K562 (cell line): Measurements from ENCODE around the gene HLA-DMB. TPM values are rescaled to one million over a fixed set of nuclear protein-coding genes. Genes with fewer than 3 reads are reported as not detected.

Source experiments
- CCAR2 ChIP-seq: fragments of 200-400 bp; formaldehyde crosslinking; IDR thresholded peaks from 2 replicates; pipeline ENCODE4 v1.6.1; 2017; ENCODE audit warnings: mild to moderate bottlenecking, low read depth, low read length
- CCNT2 ChIP-seq: IDR thresholded peaks from 2 replicates; pipeline ENCODE4 v1.6.1; 2011; ENCODE audit warnings: borderline replicate concordance, low read depth, mild to moderate bottlenecking, moderate library complexity, mixed read lengths, low read length; ENCODE audit not compliant: insufficient read length; ENCODE audit errors: extremely low read depth
- E2F3 ChIP-seq: fragments of 250-450 bp; sonication (Bioruptor Pico); IDR thresholded peaks from 2 replicates; pipeline ENCODE4 v1.4.0; 2020; ENCODE audit warnings: mild to moderate bottlenecking
- ELF4 ChIP-seq: fragments of 450-650 bp; formaldehyde crosslinking; IDR thresholded peaks from 2 replicates; pipeline ENCODE4 v1.4.0; 2022; ENCODE audit warnings: missing genetic modification characterization
- LCOR ChIP-seq: sonication (generic); formaldehyde crosslinking; IDR thresholded peaks from 2 replicates; pipeline ENCODE4 v1.8.0; 2022; ENCODE audit warnings: mild to moderate bottlenecking, missing genetic modification reagents
- PML ChIP-seq: IDR thresholded peaks from 2 replicates; pipeline ENCODE4 v1.6.1; 2012; ENCODE audit warnings: low read length, inconsistent platforms
- SMARCA5 ChIP-seq: fragments of 450-650 bp; IDR thresholded peaks from 2 replicates; pipeline ENCODE4 v1.6.1; 2016
- SMC3 ChIP-seq: conservative IDR thresholded peaks from 2 replicates; pipeline ENCODE4 v1.6.1; 2011; ENCODE audit warnings: low read depth, low read length, improper control_type of control experiment; ENCODE audit not compliant: insufficient read depth
- TAF15 ChIP-seq: fragments of 200-400 bp; formaldehyde crosslinking; IDR thresholded peaks from 2 replicates; pipeline ENCODE4 v1.6.1; 2017; ENCODE audit warnings: mild to moderate bottlenecking, low read depth, low read length, moderate library complexity
- TCF3 ChIP-seq: sonication (generic); formaldehyde crosslinking; IDR thresholded peaks from 2 replicates; pipeline ENCODE4 v1.4.0; 2020; ENCODE audit warnings: mild to moderate bottlenecking, missing genetic modification reagents
- ZBTB9 ChIP-seq: fragments of 450-650 bp; formaldehyde crosslinking; IDR thresholded peaks from 2 replicates; pipeline ENCODE4 v1.4.0; 2020; ENCODE audit warnings: mild to moderate bottlenecking, moderate library complexity
- ZC3H11A ChIP-seq: IDR thresholded peaks from 2 replicates; pipeline ENCODE4 v1.6.1; 2012; ENCODE audit warnings: low read depth, low read length, improper control_type of control experiment
- ZFP30 ChIP-seq: fragments of 250-450 bp; sonication (Bioruptor Pico); IDR thresholded peaks from 2 replicates; pipeline ENCODE4 v1.8.0; 2022; ENCODE audit warnings: moderate library complexity, mild to moderate bottlenecking, inconsistent platforms, borderline replicate concordance
- ZNF133 ChIP-seq: fragments of 250-450 bp; sonication (Bioruptor Pico); IDR thresholded peaks from 2 replicates; pipeline ENCODE4 v1.4.0; 2020; ENCODE audit warnings: mild to moderate bottlenecking
- ZNF134 ChIP-seq: fragments of 250-450 bp; sonication (Bioruptor Pico); conservative IDR thresholded peaks from 2 replicates; pipeline ENCODE4 v1.4.0; 2020
- ZNF224 ChIP-seq: sonication (generic); formaldehyde crosslinking; IDR thresholded peaks from 2 replicates; pipeline ENCODE4 v1.8.0; 2022; ENCODE audit warnings: mild to moderate bottlenecking, missing genetic modification reagents
- ZNF764 ChIP-seq: fragments of 250-450 bp; sonication (Bioruptor Pico); IDR thresholded peaks from 2 replicates; pipeline ENCODE4 v1.4.0; 2020; ENCODE audit warnings: low read depth, mild to moderate bottlenecking, moderate library complexity
- polyA plus RNA-seq, 8 experiments: library from polyadenylated mRNA; depleted of rRNA in 4 of 8; stranded (reverse) in 5 of 8; unstranded in 3 of 8; fragments of >200 nt; fragmentation: Nextera tagmentation in 2 of 8; fragmentation: Illumina TruSeq in 1 of 8; extraction: Ambion mirVana in 2 of 8; extraction: Trizol in 1 of 8; gene quantifications; 2 replicates each; pipeline versions ENCODE4 v1.2.1 to v1.2.3, GENCODE V29; 2011 to 2014; ENCODE audit warnings: inconsistent platforms in 1 of 8, missing spikeins in 1 of 8
- total RNA-seq, 7 experiments: library from RNA; depleted of rRNA in 6 of 7; stranded (reverse); fragments of >200 nt in 6 of 7; fragmentation: Illumina TruSeq in 2 of 7; extraction: Trizol in 2 of 7; gene quantifications; 2 replicates each; pipeline versions ENCODE4 v1.2.1 to v1.2.3, GENCODE V29; 2011 to 2021; ENCODE audit warnings: low replicate concordance in 1 of 7
- TF ChIP-seq, protein P1 (sequence below): fragments of 250-450 bp; sonication (Bioruptor Pico); IDR thresholded peaks from 2 replicates; pipeline ENCODE4 v1.5.0; 2020; ENCODE audit warnings: mild to moderate bottlenecking
- TF ChIP-seq, protein P2 (sequence below): fragments of 250-450 bp; sonication (Bioruptor Pico); IDR thresholded peaks from 2 replicates; pipeline ENCODE4 v1.8.0; 2022; ENCODE audit warnings: moderate library complexity, mild to moderate bottlenecking, inconsistent platforms
- TF ChIP-seq, protein P3 (sequence below), 3 experiments: fragments of 200-800 bp in 1 of 3; fragments of 250-450 bp in 1 of 3; fragments of 450-650 bp in 1 of 3; sonication (Bioruptor Pico) in 1 of 3; sonication (Bioruptor generic) in 1 of 3; formaldehyde crosslinking in 1 of 3; IDR thresholded peaks; 2 replicates each; pipeline versions ENCODE4 v1.6.1 to v1.8.0; 2016 to 2022; ENCODE audit warnings: mild to moderate bottlenecking in 2 of 3, missing genetic modification characterization in 2 of 3, missing compliant biosample characterization in 1 of 3, moderate library complexity in 1 of 3

Gene HLA-DMB
- total and polyA plus RNA-seq, 9 of the 15 experiments (the other 6 are each of a cell fraction or from before 2014, with no cell fraction given) = 0.38 TPM; not detected in 8

- TF ChIP-seq, protein P1, sequence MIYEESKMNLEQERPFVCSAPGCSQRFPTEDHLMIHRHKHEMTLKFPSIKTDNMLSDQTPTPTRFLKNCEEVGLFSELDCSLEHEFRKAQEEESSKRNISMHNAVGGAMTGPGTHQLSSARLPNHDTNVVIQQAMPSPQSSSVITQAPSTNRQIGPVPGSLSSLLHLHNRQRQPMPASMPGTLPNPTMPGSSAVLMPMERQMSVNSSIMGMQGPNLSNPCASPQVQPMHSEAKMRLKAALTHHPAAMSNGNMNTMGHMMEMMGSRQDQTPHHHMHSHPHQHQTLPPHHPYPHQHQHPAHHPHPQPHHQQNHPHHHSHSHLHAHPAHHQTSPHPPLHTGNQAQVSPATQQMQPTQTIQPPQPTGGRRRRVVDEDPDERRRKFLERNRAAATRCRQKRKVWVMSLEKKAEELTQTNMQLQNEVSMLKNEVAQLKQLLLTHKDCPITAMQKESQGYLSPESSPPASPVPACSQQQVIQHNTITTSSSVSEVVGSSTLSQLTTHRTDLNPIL (CRISPR knock-in tag) = peak; percentile 90; the same call in 1 of the 2 replicates
- TF ChIP-seq PML (peak; percentile 98), TAF15 (0 out of 2 replicates have a peak, but pooled peaks have one; percentile 29), TCF3 (CRISPR knock-in tag) (peak; percentile 41; the same call in 1 of the 2 replicates), SMARCA5 (no peak), ELF4 (peak; percentile 57), CCAR2 (peak; percentile 91; the same call in 1 of the 2 replicates), LCOR (CRISPR knock-in tag) (peak; percentile 85; the same call in 1 of the 2 replicates), ZC3H11A (peak; percentile 84; the same call in 1 of the 2 replicates), E2F3 (CRISPR knock-in tag) (peak; percentile 86; the same call in 1 of the 2 replicates), SMC3 (0 out of 2 replicates have a peak, but pooled peaks have one; percentile 4), ZNF133 (CRISPR knock-in tag) (no peak), ZNF134 (CRISPR knock-in tag) (no peak), CCNT2 (peak; percentile 90), ZNF764 (CRISPR knock-in tag) (no peak; the same call in 1 of the 2 replicates), ZFP30 (CRISPR knock-in tag) (peak; percentile 22; the same call in 1 of the 2 replicates), ZNF224 (CRISPR knock-in tag) (no peak), ZBTB9 (CRISPR knock-in tag) (peak; percentile 52)
- TF ChIP-seq, protein P2, sequence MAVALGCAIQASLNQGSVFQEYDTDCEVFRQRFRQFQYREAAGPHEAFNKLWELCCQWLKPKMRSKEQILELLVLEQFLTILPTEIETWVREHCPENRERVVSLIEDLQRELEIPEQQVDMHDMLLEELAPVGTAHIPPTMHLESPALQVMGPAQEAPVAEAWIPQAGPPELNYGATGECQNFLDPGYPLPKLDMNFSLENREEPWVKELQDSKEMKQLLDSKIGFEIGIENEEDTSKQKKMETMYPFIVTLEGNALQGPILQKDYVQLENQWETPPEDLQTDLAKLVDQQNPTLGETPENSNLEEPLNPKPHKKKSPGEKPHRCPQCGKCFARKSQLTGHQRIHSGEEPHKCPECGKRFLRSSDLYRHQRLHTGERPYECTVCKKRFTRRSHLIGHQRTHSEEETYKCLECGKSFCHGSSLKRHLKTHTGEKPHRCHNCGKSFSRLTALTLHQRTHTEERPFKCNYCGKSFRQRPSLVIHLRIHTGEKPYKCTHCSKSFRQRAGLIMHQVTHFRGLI (CRISPR knock-in tag) = peak; percentile 92
- TF ChIP-seq, protein P3, sequence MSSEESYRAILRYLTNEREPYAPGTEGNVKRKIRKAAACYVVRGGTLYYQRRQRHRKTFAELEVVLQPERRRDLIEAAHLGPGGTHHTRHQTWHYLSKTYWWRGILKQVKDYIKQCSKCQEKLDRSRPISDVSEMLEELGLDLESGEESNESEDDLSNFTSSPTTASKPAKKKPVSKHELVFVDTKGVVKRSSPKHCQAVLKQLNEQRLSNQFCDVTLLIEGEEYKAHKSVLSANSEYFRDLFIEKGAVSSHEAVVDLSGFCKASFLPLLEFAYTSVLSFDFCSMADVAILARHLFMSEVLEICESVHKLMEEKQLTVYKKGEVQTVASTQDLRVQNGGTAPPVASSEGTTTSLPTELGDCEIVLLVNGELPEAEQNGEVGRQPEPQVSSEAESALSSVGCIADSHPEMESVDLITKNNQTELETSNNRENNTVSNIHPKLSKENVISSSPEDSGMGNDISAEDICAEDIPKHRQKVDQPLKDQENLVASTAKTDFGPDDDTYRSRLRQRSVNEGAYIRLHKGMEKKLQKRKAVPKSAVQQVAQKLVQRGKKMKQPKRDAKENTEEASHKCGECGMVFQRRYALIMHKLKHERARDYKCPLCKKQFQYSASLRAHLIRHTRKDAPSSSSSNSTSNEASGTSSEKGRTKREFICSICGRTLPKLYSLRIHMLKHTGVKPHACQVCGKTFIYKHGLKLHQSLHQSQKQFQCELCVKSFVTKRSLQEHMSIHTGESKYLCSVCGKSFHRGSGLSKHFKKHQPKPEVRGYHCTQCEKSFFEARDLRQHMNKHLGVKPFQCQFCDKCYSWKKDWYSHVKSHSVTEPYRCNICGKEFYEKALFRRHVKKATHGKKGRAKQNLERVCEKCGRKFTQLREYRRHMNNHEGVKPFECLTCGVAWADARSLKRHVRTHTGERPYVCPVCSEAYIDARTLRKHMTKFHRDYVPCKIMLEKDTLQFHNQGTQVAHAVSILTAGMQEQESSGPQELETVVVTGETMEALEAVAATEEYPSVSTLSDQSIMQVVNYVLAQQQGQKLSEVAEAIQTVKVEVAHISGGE (CRISPR knock-in tag; IDR thresholded peaks at IDR 0.05) = peak in 1 of 3 experiments; percentile 50; a peak in 1 of 6 replicates
Measured at GRCh38 chr6:32971581-32972352, 30.9 kb upstream of the HLA-DMB start (continued).
